CD4-positive, alpha-beta T cell treated with Interleukin-17A for 4 hours (primary cell): ENCODE results near the gene TMEM204.

Source experiments
- DNase-seq: peaks from one replicate; pipeline ENCODE4 v3.0.0-alpha.2; 2020; ENCODE audit warnings: mixed read lengths

The TMEM204 gene

DNA sequence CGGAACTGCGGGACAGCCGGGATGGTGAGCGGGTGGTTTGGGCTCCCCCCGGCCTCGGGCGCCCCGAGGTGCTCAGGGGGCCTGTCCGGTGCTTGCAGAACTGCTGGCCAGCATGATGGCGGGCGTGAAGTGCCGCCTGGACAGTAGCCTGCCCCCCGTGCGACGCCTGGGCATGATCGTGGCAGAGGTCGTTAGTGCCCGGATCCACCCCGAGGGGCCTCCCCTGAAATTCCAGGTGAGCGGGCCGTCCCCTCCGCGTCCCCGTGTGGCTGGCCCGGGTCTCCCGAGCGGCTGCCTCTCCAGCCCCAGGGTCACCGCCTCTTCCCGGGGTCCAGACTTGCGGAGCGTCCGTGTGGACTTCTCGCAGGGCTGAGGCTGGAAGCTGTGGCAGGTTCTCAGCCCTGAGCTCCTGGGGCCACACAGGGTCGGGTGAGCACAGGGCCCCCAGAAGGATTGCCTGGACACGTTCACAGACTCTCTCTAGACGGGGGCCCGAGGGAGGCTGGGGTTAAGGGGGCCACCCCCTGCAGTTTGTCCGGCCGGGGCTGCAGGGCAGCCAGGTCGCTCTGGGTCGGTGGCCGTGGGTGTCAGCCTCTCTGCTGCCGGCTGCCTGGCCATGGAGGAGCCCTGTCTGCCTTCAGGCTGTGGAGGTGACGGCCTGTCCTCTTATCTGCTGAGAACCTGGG lies 32.9 kb upstream of the TMEM204 start:
- DNase-seq = no peak

DNA sequence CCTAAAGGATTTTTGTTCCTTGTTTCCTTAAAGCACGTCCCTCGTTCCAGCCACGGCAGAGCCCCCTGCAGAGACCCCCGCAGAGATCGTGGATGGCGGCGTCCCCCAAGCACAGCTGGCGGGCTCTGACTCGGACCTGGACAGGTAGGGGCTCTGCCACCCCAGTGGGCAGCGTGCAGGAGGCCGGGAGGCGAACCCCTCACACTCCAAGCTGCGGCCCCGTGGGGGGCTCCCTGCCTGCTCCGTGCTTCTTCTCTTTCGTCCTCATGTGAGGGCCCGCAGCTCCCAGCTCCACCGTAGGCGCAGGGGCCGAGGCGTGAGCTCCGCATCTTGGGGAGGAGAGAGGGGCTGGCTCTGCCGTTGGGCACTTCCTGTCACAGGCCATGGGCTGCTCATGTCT lies 31.8 kb upstream of the TMEM204 start:
- no peak for DNase-seq

DNA sequence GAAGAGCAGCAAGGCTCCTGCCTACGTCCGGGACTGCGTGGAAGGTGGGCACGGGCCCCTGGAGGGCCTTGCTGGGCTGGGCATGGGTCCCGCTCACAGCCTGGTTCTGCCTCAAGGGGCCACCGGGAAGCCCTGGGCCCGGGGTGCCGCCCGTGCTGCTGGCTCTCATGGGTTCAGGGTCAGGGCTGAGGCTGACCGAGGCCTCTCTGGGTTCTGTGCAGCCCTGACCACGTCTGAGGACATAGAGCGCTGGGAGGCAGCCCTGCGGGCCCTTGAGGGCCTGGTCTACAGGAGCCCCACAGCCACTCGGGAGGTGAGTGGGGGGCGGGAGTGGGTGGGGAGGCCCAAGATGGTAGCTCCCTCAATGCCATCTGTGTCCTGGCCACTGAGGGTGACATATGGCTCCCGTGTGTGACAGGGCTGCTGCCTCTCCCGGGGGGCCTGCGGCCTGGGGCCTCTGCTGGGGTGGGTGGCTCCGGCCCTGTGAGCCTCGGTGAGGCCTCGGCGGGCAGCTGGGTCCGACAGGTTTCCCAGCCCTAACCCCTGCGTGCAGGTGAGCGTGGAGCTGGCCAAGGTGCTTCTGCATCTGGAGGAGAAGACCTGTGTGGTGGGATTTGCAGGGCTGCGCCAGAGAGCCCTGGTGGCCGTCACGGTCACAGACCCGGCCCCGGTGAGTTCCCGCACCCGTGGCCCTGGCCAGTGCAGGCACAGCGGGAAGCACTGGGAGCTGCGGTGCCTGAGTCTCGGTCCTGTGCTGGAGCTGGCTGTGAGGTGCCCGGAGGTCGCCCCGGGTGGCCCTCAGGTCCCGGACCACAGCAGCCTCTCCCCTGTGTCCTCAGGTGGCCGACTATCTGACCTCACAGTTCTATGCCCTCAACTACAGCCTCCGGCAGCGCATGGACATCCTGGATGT lies 31.1 kb upstream of the TMEM204 start:
- no peak for DNase-seq

DNA sequence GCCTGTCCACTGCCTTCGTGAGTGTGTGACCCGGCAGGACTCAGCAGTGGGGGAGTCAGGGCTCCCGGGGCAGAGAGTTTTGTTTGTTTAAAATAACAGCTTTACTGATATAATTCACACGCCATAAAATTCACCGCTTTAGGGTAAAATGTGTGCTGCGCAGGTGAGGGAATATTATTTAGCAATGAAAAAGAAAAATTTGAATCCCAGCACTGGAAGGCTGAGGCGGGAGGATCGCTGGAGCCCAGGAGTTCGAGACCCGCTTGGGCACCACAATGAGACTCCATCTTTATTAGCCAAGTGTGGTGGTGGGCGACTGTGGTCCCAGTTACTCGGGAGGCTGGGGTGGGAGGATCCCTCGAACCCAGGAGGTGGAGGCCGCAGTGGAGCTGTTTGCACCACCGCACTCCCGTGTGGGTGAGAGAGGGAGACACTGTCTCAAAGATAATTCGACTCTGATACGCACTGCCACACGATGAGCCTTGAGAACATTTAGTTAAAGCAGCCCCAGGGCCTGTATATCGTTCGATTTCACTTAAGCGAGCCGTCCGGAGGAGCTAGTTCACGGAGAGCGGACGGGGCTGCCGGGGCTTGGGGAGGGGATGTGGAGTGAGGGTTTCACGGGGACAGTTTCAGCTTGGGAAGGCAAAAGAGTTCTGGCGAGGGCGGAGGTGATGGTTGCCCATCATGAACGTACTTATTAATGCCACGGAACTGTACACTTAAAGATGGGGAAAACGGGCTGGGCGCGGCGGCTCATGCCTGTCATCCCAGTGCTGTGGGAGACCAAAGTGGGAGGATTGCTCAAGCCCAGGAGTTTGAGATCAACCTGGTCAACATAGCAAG lies 30.1 kb upstream of the TMEM204 start:
- no peak for DNase-seq

DNA sequence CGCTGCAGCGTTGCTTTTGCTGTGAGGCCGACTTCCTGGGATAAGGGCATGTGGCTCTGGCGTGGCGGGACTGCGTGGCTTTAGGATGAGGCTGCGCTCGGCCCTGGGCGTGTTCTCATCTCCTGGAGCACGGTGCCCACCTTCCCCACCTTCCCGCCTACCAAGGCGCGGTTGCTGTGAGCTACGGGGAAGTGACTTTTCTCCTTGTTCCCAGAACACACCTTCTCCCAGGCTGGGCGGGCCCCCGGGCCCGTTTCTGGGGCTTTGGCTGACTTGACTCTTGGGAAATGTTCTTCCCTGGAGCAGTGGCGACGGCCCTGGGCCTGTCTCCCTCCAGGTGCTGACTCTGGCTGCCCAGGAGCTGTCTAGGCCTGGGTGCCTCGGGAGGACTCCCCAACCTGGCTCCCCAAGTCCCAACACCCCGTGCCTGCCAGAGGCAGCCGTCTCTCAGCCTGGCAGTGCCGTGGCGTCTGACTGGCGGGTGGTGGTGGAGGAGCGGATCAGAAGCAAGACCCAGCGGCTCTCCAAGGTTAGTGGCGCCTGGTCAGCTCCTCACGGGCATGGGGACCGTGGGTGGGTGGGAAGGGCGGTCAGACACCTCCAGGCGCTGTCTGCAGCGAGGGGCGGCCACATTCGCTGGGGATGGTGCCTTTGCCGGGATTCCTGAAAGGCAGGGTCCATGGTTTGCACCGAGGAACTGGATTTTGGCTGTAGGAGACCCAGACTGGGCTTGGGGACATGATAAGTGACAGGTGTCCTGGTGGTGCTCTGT lies 28.2 kb upstream of the TMEM204 start:
- no peak for DNase-seq

DNA sequence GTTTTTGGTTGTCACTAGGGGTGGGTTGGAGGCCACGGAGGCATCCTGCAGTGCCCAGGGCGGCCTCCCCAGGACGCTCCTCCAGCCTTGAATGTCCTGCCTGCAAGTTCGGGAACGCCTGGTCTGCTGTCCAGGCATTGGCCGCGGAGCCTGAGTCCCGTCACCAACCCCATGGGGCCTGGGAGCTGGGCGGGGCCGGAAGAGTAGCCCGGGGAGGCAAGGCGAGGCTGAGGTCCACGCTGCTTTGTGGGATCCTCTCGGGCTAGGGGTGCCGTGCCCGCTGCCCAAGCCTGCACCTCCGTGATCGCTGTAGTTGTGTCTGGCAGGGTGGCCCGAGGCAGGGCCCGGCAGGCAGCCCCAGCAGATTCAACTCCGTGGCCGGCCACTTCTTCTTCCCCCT lies 27.6 kb upstream of the TMEM204 start:
- DNase-seq = no peak

DNA sequence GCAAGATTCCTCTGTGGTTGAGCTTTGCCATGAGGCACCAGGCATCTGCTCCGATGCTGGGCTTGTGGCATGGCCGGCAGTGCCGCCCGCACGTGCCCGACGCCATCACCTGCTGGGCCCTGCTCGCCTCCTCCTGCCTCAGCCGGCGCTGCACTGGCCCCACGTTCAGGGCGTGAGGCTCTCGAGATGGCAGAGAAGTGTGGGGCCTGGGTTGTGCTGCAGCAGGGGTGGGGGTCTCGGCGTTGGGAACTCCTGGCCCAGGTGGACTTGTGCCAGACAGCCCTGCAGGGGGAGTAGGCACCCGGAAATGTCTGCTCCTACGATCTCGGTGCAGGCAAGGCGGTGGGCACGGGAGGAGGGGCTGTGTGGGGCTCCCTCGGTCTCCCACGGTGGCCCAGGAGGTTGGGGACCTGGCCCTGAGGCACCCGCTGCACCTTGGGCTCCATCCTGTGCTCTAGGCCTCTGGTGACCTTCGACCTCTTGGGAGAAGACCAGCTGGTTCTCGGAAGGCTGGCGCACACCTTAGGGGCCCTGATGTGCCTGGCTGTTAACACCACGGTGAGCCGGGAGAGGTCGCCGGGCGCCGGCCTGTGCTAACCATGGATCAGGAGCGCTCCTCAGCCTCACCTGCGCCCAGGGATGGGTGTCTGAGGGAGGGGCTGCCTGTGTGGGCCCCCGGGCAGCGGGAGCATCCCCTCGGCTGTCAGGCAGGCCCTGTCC lies 26.8 kb upstream of the TMEM204 start:
- DNase-seq = no peak

DNA sequence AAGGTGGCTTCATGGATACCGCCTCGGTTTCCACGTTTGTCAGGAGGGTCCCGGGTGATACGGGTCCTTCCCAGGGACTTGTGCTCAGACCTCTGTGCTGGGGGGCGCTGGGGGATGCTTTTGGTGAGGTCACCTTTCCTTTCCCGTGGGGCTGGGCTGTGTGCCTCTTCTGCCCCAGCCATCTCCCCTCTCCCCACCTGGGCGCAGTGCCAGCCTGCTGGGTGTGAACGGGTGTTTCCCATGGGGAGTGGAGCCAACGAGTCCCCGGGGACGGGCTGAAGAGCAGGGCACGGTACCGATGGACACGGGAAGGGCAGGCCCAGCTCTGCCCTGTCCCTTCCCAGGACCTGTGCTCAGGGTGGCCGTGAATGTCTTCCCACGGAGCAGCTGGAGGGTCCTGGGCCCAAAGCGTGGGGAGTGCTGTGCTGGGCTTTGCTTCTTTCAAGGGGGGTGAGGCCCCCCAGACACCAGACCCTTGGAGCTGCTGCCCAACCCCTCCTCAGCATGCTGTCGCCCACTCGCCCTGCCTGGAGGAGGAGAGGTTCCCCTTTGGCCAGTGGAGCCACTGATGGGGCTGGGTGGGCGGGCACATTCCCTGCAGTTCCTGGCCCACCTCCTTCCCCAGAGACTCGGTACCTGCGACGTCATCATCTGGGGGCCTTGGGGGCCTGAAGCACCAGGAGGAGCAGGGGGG lies 24.8 kb upstream of the TMEM204 start:
- DNase-seq = no peak

DNA sequence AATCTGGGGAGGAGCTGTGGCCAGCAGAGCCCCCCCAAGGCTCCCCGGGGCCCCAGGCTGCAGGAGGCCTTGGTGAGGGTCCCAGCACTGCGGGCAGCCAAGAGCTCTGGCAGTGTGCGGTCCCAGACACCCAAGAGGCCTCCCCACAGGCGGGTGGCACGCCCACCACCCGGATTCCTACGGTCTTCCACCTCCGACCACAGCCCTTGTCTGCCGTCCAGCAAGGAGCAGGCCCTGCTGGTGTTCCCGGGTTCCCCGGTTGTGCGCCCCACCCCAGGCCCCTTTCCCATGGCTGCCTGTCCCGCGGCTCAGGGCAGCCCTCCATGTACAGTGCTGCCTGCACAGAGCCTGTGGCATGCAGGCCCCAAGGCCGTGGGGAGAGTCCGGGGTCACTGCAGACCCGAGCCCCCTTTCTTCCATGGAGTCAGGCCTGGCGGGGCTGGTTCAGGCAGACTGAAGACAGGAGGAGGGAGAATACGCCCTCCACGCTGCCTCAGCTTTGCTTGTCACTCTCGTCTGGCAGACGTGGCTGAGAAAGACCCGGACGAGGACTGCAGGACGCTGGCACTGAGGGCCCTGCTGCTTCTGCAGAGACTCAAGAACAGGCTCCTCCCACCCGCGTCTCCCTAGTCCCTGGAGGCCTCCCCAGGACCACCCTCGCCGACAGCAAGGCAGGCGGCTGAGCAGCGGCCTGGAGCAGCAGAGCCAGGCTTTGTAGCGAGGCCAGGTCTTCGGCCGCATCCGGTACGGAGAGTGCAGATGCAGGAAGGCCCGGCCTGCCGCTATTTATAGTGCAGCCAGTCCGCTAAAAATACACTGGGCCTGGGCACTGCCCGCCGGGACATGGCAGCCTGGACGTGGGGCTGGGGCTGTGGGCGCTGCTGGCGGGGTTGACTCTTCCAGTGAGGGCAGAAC lies 23.9 kb upstream of the TMEM204 start:
- no peak for DNase-seq

DNA sequence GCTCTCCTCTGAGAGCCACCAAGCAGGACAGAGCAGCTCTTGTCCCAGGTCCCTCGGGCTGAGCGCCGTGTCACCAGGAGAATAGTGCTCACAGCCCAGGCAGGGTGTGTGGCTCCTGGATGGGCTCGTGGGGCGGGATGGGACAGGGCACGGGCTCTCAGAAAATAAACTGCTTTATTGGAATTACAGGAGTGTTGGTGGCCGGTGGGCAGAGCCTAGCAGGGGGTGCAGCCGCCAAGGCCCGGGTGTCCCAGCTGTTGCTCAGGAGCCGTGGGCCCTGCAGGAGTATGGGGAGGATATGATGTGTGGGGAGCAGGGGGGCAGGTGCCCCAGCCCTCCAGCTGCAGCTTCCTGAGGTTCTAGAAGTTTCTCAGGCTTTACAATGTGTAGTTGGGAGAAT lies 23.2 kb upstream of the TMEM204 start:
- no peak for DNase-seq

DNA sequence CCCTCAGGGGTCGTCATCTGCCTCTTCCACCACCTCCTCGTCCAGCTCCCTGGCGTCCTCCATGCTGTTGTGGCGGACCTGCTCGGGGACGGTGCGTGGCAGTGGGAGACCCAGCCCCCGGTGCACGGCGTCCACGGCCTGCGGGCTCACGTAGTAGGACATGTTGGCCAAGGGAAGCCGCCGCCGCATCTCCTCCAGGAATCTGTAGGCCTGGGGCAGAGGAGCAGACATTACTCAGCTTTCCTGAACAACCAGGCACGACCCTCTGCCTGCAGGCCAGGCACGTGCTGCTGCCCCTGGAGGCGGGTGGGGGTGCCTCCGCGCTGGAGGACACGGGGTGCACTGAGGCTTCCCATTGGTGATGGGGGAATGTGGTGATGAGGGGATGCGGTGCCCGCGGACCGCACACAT lies 22.5 kb upstream of the TMEM204 start:
- DNase-seq = no peak

DNA sequence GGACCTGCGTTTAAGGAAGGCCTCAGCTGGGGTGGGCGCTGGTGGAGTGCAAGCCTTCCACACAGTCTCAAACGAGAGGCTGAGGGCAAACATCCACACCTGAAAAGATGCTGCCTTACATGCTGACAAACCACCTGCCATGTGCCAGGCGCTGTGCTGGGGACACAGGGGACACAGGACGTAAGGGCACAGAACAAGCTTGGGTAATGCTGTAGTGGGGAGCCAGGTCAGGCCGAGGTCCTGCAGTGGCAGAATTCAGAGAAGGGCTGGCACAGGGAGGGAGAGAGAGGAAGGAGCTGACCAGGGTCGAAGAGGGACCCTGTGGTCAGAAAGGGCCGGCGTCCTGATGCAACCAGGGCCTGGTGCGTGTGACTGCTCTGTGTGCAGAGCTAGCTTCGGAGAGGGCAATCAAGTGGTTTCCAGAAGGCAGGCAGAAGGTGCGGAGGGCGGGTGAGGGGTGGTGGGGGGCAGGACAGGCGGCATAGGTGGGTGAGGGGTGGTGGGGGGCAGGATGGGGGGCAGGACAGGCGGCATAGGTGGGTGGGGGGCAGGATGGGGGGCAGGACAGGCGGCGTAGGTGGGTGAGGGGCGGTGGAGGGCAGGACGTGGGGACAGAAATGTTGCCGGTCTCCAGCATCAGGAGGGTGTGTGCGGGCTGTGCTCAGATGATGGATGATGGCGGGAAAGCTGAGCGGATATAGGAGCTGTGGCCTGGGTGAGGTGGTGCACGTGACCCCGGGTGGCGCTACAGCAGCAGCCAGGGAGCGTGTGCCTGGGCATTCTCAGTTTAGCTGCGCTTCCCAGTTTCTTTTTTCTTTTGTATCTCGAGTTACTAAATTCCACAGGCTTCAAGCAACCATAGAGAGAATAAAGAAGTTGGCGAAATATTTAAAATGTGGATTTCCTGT lies 21.6 kb upstream of the TMEM204 start:
- DNase-seq = no peak

DNA sequence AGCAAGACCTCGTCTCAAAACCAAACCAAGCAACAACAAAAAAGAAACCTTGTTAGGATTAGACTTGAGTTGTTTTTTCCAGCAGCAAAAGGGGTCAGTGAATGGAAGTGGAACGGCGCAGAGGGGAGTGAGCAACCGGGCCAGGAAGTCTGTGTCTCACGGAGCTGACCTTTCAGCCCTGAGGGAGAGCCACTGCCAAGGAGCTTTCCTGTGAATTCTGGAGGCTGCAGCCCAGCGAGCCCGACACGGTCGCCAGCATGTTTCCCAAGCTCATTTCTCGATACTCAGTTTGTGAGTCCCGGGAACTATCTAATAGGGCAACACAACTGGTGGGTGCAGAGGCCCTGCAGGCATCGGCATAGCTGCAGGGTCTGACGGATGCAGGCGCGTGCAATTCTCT lies 20.7 kb upstream of the TMEM204 start:
- DNase-seq = no peak

DNA sequence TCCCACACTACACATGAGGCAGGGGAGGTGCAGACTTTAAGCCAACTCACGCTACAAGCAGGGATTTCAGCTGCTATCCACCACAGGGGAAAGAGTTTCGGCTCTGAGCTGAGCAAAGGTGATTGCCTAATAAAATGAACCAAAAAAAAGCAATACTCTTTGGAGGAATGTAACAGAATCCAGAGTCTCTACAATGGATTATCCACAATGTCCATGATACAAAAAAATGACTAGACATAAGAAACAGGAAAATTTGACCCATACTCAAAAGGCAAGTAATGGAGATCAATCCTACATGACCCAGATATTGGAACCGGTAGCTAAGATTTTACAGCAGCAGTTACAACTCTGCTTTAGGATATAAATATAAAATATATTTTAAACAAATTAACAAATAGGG lies 19.0 kb upstream of the TMEM204 start:
- no peak for DNase-seq

DNA sequence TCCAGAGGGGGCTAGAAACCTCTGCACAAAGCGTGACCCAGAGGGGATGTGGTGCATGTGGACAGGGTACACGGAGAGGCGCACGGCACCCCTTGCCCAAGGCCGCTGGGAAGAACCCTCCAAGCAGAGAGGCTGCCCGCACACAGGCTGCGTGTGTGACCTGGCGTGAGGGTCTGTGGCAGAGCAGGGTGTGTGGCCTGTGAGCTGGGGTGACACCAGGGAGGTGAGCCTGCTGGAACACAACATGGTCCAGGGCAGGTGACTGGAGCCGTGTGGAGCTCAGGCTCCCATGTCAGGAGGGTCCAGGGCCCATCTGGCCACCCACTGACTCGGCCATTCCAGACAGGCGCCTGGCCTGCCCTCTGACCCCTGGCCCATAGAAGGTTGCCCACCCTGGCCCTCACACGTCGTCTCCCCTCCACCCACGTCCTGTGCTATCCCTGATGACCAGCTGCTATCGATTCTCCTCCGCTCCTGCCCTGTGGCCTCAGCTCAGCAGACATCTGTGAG lies 14.8 kb upstream of the TMEM204 start:
- DNase-seq = no peak

DNA sequence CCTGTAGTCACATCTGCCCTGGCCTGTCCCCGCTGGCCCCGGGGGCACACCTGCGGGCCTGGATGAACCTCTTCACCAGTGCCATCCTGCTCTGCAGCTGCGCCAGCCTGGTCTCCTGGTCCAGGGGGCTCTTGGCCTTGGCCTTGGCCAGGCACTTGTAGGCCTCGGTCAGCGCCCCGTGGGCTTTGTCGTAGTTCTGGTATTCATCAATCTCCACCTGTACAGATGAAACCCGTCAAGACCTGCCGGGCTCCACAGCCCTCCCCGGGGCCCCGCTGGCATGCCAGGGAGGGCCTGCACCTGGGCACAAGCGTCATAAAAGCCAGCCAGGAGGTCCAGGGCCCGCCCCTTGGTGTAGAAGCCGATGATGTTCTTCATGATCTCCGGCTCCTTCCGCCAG lies 13.6 kb upstream of the TMEM204 start:
- no peak for DNase-seq

DNA sequence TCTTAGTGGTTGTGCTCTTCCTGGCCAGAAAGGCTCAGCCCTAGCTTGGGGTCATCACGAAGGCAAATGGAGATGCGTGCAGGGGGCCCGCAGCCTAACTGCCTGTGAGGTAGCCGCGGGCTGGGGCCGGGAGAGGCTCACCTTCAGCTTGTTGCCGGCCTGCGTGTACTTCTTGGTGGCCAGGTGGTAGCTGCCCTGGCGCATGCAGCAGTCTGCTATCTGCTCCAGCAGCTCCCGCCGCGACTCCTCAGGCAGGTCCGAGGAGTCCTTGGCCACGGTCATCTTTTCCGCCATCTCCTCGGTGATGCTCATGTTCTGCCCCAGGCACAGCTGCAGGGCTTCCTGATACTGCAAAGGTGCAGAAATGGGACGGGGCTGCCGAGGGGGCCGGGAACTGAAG lies 13.0 kb upstream of the TMEM204 start:
- no peak for DNase-seq

DNA sequence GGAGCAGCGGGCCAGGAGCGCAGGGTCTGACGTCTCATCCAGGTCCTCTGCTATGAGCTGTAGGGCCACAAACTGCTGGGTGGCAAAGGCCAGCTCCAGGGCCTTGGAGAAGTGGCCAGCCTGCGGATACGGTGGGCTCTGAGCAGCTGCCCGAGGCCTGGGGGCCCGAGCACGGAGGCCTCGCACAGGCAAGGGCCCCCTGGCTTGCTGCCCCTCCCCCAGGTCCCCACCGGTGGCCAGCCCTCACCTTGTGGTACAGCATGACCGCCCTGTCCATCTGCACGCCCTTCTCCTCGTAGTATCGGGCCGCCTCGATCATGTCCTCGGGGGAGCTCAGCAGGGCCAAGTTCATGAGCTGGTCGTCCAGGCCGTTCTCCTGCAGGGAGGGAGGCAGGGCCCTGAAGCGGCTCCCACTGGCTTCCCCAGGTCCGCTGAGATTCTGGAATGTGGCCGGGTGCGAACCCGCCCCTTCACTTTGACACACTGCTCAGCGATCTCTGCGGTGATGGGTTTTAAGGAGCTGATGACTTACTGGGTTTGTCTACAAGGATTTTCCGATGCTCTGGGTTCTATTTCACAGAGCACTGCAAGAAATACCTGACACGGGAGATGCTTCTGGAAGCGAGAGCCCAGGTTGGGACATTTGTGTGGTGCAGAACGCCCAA lies 9.8 kb upstream of the TMEM204 start:
- DNase-seq = no peak
